ENCODE data around the gene TBC1D2. TPM values are rescaled to one million over a fixed set of nuclear protein-coding genes. Genes with fewer than 3 reads are reported as not detected.

The TBC1D2 gene
- total and polyA plus RNA-seq, 10 of the 15 experiments (the other 5 are each of a cell fraction or from before 2014, with no cell fraction given) = 0.04 to 1.6 (median 1.1) TPM

DNA sequence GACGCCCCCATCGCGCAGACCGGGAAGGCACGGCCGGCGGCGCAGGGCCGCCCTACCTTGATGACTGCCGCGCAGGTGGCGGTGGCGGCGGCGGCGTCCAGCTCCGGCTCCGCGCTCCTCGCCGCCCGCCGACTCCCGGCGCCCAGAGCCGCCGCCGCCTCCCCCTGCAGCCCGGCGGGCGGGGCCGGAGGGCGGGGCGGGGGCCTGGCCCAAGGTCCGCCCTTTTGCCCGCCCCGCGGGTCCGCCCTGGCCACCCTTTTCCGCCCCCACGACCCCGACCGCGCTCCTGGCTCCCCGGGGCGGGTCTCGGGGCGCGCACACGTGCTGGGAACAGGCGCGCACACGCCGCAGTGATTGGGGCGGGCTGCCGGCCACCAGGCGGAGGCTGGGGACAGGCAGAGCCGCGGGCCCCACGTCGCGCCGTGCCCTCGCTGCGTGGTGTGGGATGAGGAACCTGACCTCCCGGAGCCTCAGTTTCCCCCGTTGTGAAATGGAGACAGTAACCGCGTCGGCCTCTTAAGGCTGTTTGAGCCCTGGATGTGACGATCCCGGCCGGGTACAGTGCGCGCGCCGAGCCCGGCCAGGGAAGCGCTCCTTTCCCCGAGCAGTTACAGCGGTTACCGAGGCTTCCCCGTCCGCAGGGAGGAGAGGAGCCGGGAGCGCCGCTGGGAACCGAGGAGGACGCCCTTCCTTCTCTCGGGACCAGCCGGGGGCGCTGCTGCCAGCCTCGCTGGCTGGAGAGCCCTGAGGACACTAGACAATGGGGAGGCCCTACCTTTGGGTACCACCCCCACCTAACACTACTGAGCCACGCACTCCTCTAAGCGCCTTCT, 62.7 kb downstream of the TBC1D2 start, which contains the start of gene CORO2A (continued):
- TF ChIP-seq, protein P1, sequence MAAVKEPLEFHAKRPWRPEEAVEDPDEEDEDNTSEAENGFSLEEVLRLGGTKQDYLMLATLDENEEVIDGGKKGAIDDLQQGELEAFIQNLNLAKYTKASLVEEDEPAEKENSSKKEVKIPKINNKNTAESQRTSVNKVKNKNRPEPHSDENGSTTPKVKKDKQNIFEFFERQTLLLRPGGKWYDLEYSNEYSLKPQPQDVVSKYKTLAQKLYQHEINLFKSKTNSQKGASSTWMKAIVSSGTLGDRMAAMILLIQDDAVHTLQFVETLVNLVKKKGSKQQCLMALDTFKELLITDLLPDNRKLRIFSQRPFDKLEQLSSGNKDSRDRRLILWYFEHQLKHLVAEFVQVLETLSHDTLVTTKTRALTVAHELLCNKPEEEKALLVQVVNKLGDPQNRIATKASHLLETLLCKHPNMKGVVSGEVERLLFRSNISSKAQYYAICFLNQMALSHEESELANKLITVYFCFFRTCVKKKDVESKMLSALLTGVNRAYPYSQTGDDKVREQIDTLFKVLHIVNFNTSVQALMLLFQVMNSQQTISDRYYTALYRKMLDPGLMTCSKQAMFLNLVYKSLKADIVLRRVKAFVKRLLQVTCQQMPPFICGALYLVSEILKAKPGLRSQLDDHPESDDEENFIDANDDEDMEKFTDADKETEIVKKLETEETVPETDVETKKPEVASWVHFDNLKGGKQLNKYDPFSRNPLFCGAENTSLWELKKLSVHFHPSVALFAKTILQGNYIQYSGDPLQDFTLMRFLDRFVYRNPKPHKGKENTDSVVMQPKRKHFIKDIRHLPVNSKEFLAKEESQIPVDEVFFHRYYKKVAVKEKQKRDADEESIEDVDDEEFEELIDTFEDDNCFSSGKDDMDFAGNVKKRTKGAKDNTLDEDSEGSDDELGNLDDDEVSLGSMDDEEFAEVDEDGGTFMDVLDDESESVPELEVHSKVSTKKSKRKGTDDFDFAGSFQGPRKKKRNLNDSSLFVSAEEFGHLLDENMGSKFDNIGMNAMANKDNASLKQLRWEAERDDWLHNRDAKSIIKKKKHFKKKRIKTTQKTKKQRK (IDR thresholded peaks at IDR 0.05; ENCODE audit: low read depth, low read length) = no peak
- TF ChIP-seq RAD21 (IDR thresholded peaks at IDR 0.05; ENCODE audit: insufficient read depth, low read depth, low read length) (0 out of 2 replicates have a peak, but pooled peaks have one; percentile 21), STAT3 (IDR thresholded peaks at IDR 0.05; ENCODE audit: low read depth, low read length) (no peak), STAT1 (conservative IDR thresholded peaks at IDR 0.05) (no peak), BCL11A (IDR thresholded peaks at IDR 0.05; ENCODE audit: low read depth, low read length) (no peak), NBN (IDR thresholded peaks at IDR 0.05) (no peak), EED (IDR thresholded peaks at IDR 0.05; ENCODE audit: low read depth) (0 out of 2 replicates have a peak, but pooled peaks have one; percentile 59), SIN3A (IDR thresholded peaks at IDR 0.05; ENCODE audit: low read depth, low read length) (0 out of 2 replicates have a peak, but pooled peaks have one; percentile 9), EGR1 (IDR thresholded peaks at IDR 0.05; ENCODE audit: borderline replicate concordance in 1 of 2, low read depth in 2 of 2, low read length in 2 of 2) (peak in 1 of 2 experiments; percentile 72; a peak in 1 of 3 replicates), SREBF1 (IDR thresholded peaks at IDR 0.05; ENCODE audit: low read length) (no peak), CHD2 (IDR thresholded peaks at IDR 0.05; ENCODE audit: borderline replicate concordance, low read depth, low read length) (no peak), EZH2 (IDR thresholded peaks at IDR 0.05; ENCODE audit: borderline replicate concordance, control insufficient read depth, low read depth, low read length) (no peak), NR2C1 (IDR thresholded peaks at IDR 0.05) (no peak; the same call in 1 of the 2 replicates), NR2F1 (conservative IDR thresholded peaks at IDR 0.05) (peak; percentile 76), RELA (IDR thresholded peaks at IDR 0.05; ENCODE audit: borderline replicate concordance, partially characterized antibody) (no peak), CREB1 (IDR thresholded peaks at IDR 0.05; ENCODE audit: low read depth) (0 out of 2 replicates have a peak, but pooled peaks have one; percentile 19), YBX1 (IDR thresholded peaks at IDR 0.05) (no peak)
- TF ChIP-seq, protein P2, sequence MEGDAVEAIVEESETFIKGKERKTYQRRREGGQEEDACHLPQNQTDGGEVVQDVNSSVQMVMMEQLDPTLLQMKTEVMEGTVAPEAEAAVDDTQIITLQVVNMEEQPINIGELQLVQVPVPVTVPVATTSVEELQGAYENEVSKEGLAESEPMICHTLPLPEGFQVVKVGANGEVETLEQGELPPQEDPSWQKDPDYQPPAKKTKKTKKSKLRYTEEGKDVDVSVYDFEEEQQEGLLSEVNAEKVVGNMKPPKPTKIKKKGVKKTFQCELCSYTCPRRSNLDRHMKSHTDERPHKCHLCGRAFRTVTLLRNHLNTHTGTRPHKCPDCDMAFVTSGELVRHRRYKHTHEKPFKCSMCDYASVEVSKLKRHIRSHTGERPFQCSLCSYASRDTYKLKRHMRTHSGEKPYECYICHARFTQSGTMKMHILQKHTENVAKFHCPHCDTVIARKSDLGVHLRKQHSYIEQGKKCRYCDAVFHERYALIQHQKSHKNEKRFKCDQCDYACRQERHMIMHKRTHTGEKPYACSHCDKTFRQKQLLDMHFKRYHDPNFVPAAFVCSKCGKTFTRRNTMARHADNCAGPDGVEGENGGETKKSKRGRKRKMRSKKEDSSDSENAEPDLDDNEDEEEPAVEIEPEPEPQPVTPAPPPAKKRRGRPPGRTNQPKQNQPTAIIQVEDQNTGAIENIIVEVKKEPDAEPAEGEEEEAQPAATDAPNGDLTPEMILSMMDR (IDR thresholded peaks at IDR 0.05 in 2 of 3, conservative IDR thresholded peaks at IDR 0.05 in 1 of 3; ENCODE audit: control insufficient read depth in 2 of 3, extremely low read depth in 1 of 3, insufficient read depth in 1 of 3, low read depth in 3 of 3, low read length in 3 of 3) = peak; percentile 40 to 43 (median 42)
- TF ChIP-seq, protein P3, sequence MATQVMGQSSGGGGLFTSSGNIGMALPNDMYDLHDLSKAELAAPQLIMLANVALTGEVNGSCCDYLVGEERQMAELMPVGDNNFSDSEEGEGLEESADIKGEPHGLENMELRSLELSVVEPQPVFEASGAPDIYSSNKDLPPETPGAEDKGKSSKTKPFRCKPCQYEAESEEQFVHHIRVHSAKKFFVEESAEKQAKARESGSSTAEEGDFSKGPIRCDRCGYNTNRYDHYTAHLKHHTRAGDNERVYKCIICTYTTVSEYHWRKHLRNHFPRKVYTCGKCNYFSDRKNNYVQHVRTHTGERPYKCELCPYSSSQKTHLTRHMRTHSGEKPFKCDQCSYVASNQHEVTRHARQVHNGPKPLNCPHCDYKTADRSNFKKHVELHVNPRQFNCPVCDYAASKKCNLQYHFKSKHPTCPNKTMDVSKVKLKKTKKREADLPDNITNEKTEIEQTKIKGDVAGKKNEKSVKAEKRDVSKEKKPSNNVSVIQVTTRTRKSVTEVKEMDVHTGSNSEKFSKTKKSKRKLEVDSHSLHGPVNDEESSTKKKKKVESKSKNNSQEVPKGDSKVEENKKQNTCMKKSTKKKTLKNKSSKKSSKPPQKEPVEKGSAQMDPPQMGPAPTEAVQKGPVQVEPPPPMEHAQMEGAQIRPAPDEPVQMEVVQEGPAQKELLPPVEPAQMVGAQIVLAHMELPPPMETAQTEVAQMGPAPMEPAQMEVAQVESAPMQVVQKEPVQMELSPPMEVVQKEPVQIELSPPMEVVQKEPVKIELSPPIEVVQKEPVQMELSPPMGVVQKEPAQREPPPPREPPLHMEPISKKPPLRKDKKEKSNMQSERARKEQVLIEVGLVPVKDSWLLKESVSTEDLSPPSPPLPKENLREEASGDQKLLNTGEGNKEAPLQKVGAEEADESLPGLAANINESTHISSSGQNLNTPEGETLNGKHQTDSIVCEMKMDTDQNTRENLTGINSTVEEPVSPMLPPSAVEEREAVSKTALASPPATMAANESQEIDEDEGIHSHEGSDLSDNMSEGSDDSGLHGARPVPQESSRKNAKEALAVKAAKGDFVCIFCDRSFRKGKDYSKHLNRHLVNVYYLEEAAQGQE (IDR thresholded peaks at IDR 0.05; ENCODE audit: low read depth, low read length) = no peak
